Smooth muscle cell (in vitro differentiated cells): ENCODE data around the gene PLEKHO2. TPM values are rescaled to one million over a fixed set of nuclear protein-coding genes. Genes with fewer than 3 reads are reported as not detected.

Experiments used
- DNase-seq: peaks from one replicate; lab custom pipeline; 2025; ENCODE audit not compliant: unreplicated experiment; lab: John Stamatoyannopoulos, UW
- H2AFZ ChIP-seq: fragments of 200-600 bp; sonication (generic); 2 replicates; pipeline ENCODE4 v1.6.0; 2016; ENCODE audit warnings: antibody characterized with exemption, low read depth, mild to moderate bottlenecking
- H3F3A ChIP-seq: fragments of 200-600 bp; sonication (generic); 2 replicates; pipeline ENCODE4 v1.6.0; 2017; ENCODE audit warnings: antibody characterized with exemption, low read depth
- H3K27ac ChIP-seq: fragments of 200-600 bp; sonication (generic); 2 replicates; pipeline ENCODE4 v1.5.1; 2016; ENCODE audit warnings: low read depth, mild to moderate bottlenecking
- H3K27me3 ChIP-seq: fragments of 200-600 bp; sonication (generic); 2 replicates; pipeline ENCODE4 v1.6.1; 2016; ENCODE audit warnings: low read depth, mild to moderate bottlenecking
- H3K36me3 ChIP-seq: fragments of 200-600 bp; sonication (generic); 2 replicates; pipeline ENCODE4 v1.5.1; 2016; ENCODE audit warnings: low read depth
- H3K4me1 ChIP-seq: fragments of 200-600 bp; sonication (generic); 2 replicates; pipeline ENCODE4 v1.5.1; 2016; ENCODE audit warnings: low read depth
- H3K4me2 ChIP-seq: fragments of 200-600 bp; sonication (generic); 2 replicates; pipeline ENCODE4 v1.6.0; 2016; ENCODE audit warnings: mild to moderate bottlenecking
- H3K4me3 ChIP-seq: fragments of 200-600 bp; sonication (generic); 2 replicates; pipeline ENCODE4 v1.5.1; 2016; ENCODE audit warnings: mild to moderate bottlenecking
- H3K79me2 ChIP-seq: fragments of 200-600 bp; sonication (generic); 2 replicates; pipeline ENCODE4 v1.6.0; 2016; ENCODE audit warnings: low read depth, mild to moderate bottlenecking
- H3K9ac ChIP-seq: fragments of 200-600 bp; sonication (generic); 2 replicates; pipeline ENCODE4 v1.6.0; 2016; ENCODE audit warnings: low read depth
- H3K9me3 ChIP-seq: fragments of 200-600 bp; sonication (generic); replicated peaks from 2 replicates; pipeline ENCODE4 v1.5.1; 2016; ENCODE audit warnings: low read depth
- H4K20me1 ChIP-seq: fragments of 200-600 bp; sonication (generic); 2 replicates; pipeline ENCODE4 v1.6.0; 2016; ENCODE audit warnings: low read depth
- CTCF ChIP-seq: fragments of 200-600 bp; sonication (generic); IDR thresholded peaks from 2 replicates; pipeline ENCODE4 v1.5.1; 2017; ENCODE audit warnings: borderline replicate concordance, mild to moderate bottlenecking, antibody characterized with exemption; ENCODE audit not compliant: insufficient read depth, poor library complexity, severe bottlenecking
- WGBS: methylation state at CpG from one replicate; pipeline ENCODE4 v1.1.7; 2016; ENCODE audit warnings: low lambda C conversion rate; 5-methylcytosine and 5-hydroxymethylcytosine counted together
- polyA plus RNA-seq: library from polyadenylated mRNA; unstranded; fragments of >200 nt; fragmentation: Nextera tagmentation; extraction: Ambion mirVana; gene quantifications from 2 replicates; pipeline ENCODE4 v1.2.1, GENCODE V29; 2016
- total RNA-seq: library from RNA; depleted of rRNA; stranded (reverse); fragments of >200 nt; gene quantifications from 2 replicates; pipeline ENCODE4 v1.2.3, GENCODE V29; 2014

PLEKHO2 gene
- total and polyA plus RNA-seq, 2 experiments from 2014 or later: 7.9 to 16.3 TPM

- Histone ChIP-seq H3K4me2 (no peak overlapping the region), H3K4me1 (peaks cover 38% of the 10 kb centered on the region), H3K79me2 (no peaks in the 10 kb centered on the region), H3K9ac (no peak overlapping the region), H3K36me3 (no peaks in the 10 kb centered on the region), H3K9me3 (no peaks in the 10 kb centered on the region), H2AFZ (no peak overlapping the region), H3F3A (no peaks in the 10 kb centered on the region), H3K27me3 (no peaks in the 10 kb centered on the region), H3K4me3 (no peak overlapping the region), H4K20me1 (no peaks in the 10 kb centered on the region), H3K27ac (no peak overlapping the region)
- DNase-seq: no peak
- 66% methylated on average over 13 of the region's 13 CpGs for WGBS
- TF ChIP-seq CTCF: no peak
These were observed 34.5 kb upstream of the PLEKHO2 start for GRCh38 chr15:64807051-64807749.

- WGBS: 80% methylated on average over 4 of the region's 6 CpGs
- Histone ChIP-seq H3K9ac (no peak overlapping the region), H2AFZ (no peak overlapping the region), H3K27ac (no peak overlapping the region), H3K27me3 (no peaks in the 10 kb centered on the region), H3K4me3 (no peak overlapping the region), H3K79me2 (no peaks in the 10 kb centered on the region), H3K4me2 (no peak overlapping the region), H3K4me1 (peaks cover 38% of the 10 kb centered on the region), H3K36me3 (no peaks in the 10 kb centered on the region), H3F3A (no peaks in the 10 kb centered on the region), H3K9me3 (no peaks in the 10 kb centered on the region), H4K20me1 (no peaks in the 10 kb centered on the region)
- no peak for DNase-seq
- TF ChIP-seq CTCF: no peak
These were observed 33.9 kb upstream of the PLEKHO2 start for GRCh38 chr15:64807751-64808222.

GRCh38 chr15:64808785-64809453 is 32.8 kb upstream of the PLEKHO2 start:
- no peak overlapping the region for H3K27ac ChIP-seq
- peaks cover 38% of the 10 kb centered on the region for H3K4me1 ChIP-seq
- no peaks in the 10 kb centered on the region for H3K79me2 ChIP-seq
- no peak for DNase-seq
- no peaks in the 10 kb centered on the region for H3K9me3 ChIP-seq
- no peak overlapping the region for H3K4me3 ChIP-seq
- H4K20me1 ChIP-seq: no peaks in the 10 kb centered on the region
- TF ChIP-seq CTCF: no peak
- H3K4me2 ChIP-seq: no peak overlapping the region
- H3K9ac ChIP-seq: no peak overlapping the region
- H3F3A ChIP-seq: no peaks in the 10 kb centered on the region
- H2AFZ ChIP-seq: no peak overlapping the region
- no peaks in the 10 kb centered on the region for H3K36me3 ChIP-seq
- no peaks in the 10 kb centered on the region for H3K27me3 ChIP-seq
- WGBS: 62% methylated on average over 10 of the region's 10 CpGs
